CD8-positive, alpha-beta memory T cell (primary cell): ENCODE results near the gene MRPS27. TPM values are rescaled to one million over a fixed set of nuclear protein-coding genes. Genes with fewer than 3 reads are reported as not detected.

ENCODE experiments used
- CTCF ChIA-PET: fragments of 350-600 bp; sonication (Branson Sonifier 250); formaldehyde crosslinking; loops from one replicate; lab custom pipeline; 2021; ENCODE audit warnings: antibody characterized with exemption; lab: Charles Lee
- POLR2A ChIA-PET: fragments of 350-600 bp; sonication (Branson Sonifier 250); formaldehyde crosslinking; loops from one replicate; lab custom pipeline; 2021; ENCODE audit warnings: antibody characterized with exemption; lab: Charles Lee
- DNase-seq, 5 donors: peaks; one replicate each; pipeline versions ENCODE4 v3.0.0 to v3.0.0-alpha.2; 2020 to 2022; ENCODE audit warnings: mixed read lengths in 1 of 5
- H3K27ac ChIP-seq: one replicate; pipeline ENCODE4 v1.7.0; 2013; ENCODE audit warnings: low read depth, mild to moderate bottlenecking, low read length, moderate library complexity
- H3K27me3 ChIP-seq: 2 replicates; pipeline ENCODE4 v1.7.0; 2013; ENCODE audit warnings: low read length, mild to moderate bottlenecking; ENCODE audit not compliant: insufficient read depth, poor library complexity, severe bottlenecking
- H3K36me3 ChIP-seq: 2 replicates; pipeline ENCODE4 v1.7.0; 2013; ENCODE audit warnings: mild to moderate bottlenecking, low read length, moderate library complexity; ENCODE audit not compliant: insufficient read depth
- H3K4me1 ChIP-seq: 2 replicates; pipeline ENCODE4 v1.7.0; 2013; ENCODE audit warnings: mild to moderate bottlenecking, low read length, moderate library complexity; ENCODE audit not compliant: insufficient read depth
- H3K4me3 ChIP-seq: 2 replicates; pipeline ENCODE4 v1.7.0; 2013; ENCODE audit warnings: mild to moderate bottlenecking, low read length
- H3K9me3 ChIP-seq: 2 replicates; pipeline ENCODE4 v1.7.0; 2013; ENCODE audit warnings: mild to moderate bottlenecking, low read length
- H3K27ac Mint-ChIP-seq, 8 donors: one replicate each; pipeline ENCODE4 v1.8.0; 2020 to 2021; ENCODE audit warnings: mixed read lengths in 8 of 8, mild to moderate bottlenecking in 6 of 8, inconsistent platforms in 3 of 8, moderate library complexity in 3 of 8
- H3K27me3 Mint-ChIP-seq, 2 donors: one replicate each; pipeline ENCODE4 v1.8.0; 2020 to 2021; ENCODE audit warnings: mixed read lengths in 2 of 2, mild to moderate bottlenecking in 1 of 2, moderate library complexity in 1 of 2
- H3K36me3 Mint-ChIP-seq, 3 donors: one replicate each; pipeline ENCODE4 v1.8.0; 2020 to 2021; ENCODE audit warnings: mixed read lengths in 3 of 3, inconsistent platforms in 1 of 3, mild to moderate bottlenecking in 1 of 3
- H3K4me1 Mint-ChIP-seq, 3 donors: one replicate each; pipeline ENCODE4 v1.8.0; 2020 to 2021; ENCODE audit warnings: mixed read lengths in 3 of 3, inconsistent platforms in 1 of 3, mild to moderate bottlenecking in 1 of 3
- H3K4me3 Mint-ChIP-seq, 7 donors: one replicate each; pipeline ENCODE4 v1.8.0; 2020 to 2021; ENCODE audit warnings: mixed read lengths in 7 of 7, mild to moderate bottlenecking in 6 of 7, moderate library complexity in 4 of 7, inconsistent platforms in 2 of 7
- H3K9me3 Mint-ChIP-seq, 5 donors: one replicate each; pipeline ENCODE4 v1.8.0; 2020 to 2022; ENCODE audit warnings: mixed read lengths in 5 of 5, mild to moderate bottlenecking in 3 of 5, moderate library complexity in 2 of 5, inconsistent platforms in 1 of 5
- polyA plus RNA-seq: library from polyadenylated mRNA; unstranded; fragments of 300-500 nt; fragmentation: Illumina TruSeq; gene quantifications from one replicate; pipeline ENCODE4 v1.2.3, GENCODE V29; 2021
- total RNA-seq, 2 experiments: library from RNA; stranded (reverse); gene quantifications; one replicate each; pipeline ENCODE4 v1.2.3, GENCODE V29; 2021

Gene MRPS27
- total and polyA plus RNA-seq, 3 experiments from 2014 or later: 35.9 to 91.9 (median 86.9) TPM

- Mint-ChIP-seq H3K4me1 (peaks cover 10 to 34% (median 26%) of the 10 kb centered on the region in 3 donors), H3K27me3 (peaks cover 0 to 2% of the 10 kb centered on the region in 2 donors), H3K9me3 (no peaks in the 10 kb centered on the region), H3K36me3 (peaks cover 0 to 8% (median 5%) of the 10 kb centered on the region in 3 donors), H3K27ac (no peak overlapping the region), H3K4me3 (no peak overlapping the region)
- DNase-seq: no peak
- ChIA-PET POLR2A (interaction anchor here (0.6 kb wide), 1 partner anchor 67 kb away, joined by 3 read pairs; no protein-coding TSS in a partner anchor), CTCF (no interaction called here)
- Histone ChIP-seq H3K27ac (peak overlapping the region; percentile 55), H3K36me3 (no peaks in the 10 kb centered on the region), H3K9me3 (no peaks in the 10 kb centered on the region), H3K27me3 (no peaks in the 10 kb centered on the region), H3K4me1 (peaks cover 7% of the 10 kb centered on the region), H3K4me3 (no peak overlapping the region)
These were observed 71.5 kb downstream of the MRPS27 start for GRCh38 chr5:72248410-72248981.

- H3K9me3 ChIP-seq: no peaks in the 10 kb centered on the region
- H3K27me3 ChIP-seq: no peaks in the 10 kb centered on the region
- peaks cover 0 to 2% of the 10 kb centered on the region in 2 donors for H3K27me3 Mint-ChIP-seq
- peaks cover 7% of the 10 kb centered on the region for H3K4me1 ChIP-seq
- H3K27ac ChIP-seq: no peak overlapping the region
- H3K27ac Mint-ChIP-seq: no peak overlapping the region
- POLR2A ChIA-PET: no interaction called here
- CTCF ChIA-PET: no interaction called here
- peaks cover 10 to 37% (median 26%) of the 10 kb centered on the region in 3 donors for H3K4me1 Mint-ChIP-seq
- H3K9me3 Mint-ChIP-seq: no peaks in the 10 kb centered on the region
- H3K36me3 ChIP-seq: no peaks in the 10 kb centered on the region
- no peak for DNase-seq
- no peak overlapping the region for H3K4me3 ChIP-seq
- H3K4me3 Mint-ChIP-seq: no peak overlapping the region
- peaks cover 0 to 4% (median 3%) of the 10 kb centered on the region in 3 donors for H3K36me3 Mint-ChIP-seq
These were observed 73.0 kb downstream of the MRPS27 start for GRCh38 chr5:72246954-72247442.

GRCh38 chr5:72245951-72246532, 74.0 kb downstream of the MRPS27 start:
- ChIA-PET POLR2A (no interaction called here), CTCF (interaction anchor here (1.6 kb wide), 1 partner anchor 12 kb away, joined by 5 read pairs; no protein-coding TSS in a partner anchor)
- Histone ChIP-seq H3K9me3 (no peaks in the 10 kb centered on the region), H3K4me1 (peaks cover 7% of the 10 kb centered on the region), H3K4me3 (no peak overlapping the region), H3K27me3 (no peaks in the 10 kb centered on the region), H3K27ac (peak overlapping the region; percentile 14), H3K36me3 (no peaks in the 10 kb centered on the region)
- H3K27ac Mint-ChIP-seq: no peak overlapping the region
- H3K4me1 Mint-ChIP-seq: peaks cover 10 to 32% (median 26%) of the 10 kb centered on the region in 3 donors
- DNase-seq: no peak
- H3K4me3 Mint-ChIP-seq: no peak overlapping the region
- no peaks in the 10 kb centered on the region for H3K9me3 Mint-ChIP-seq
- H3K36me3 Mint-ChIP-seq: peaks cover 0 to 10% (median 7%) of the 10 kb centered on the region in 3 donors
- H3K27me3 Mint-ChIP-seq: no peaks in the 10 kb centered on the region

GRCh38 chr5:72245546-72245945, 74.5 kb downstream of the MRPS27 start:
- Histone ChIP-seq H3K27me3 (no peaks in the 10 kb centered on the region), H3K4me1 (peaks cover 7% of the 10 kb centered on the region), H3K9me3 (no peaks in the 10 kb centered on the region), H3K27ac (peak overlapping the region; percentile 14), H3K36me3 (no peaks in the 10 kb centered on the region), H3K4me3 (no peak overlapping the region)
- Mint-ChIP-seq H3K4me3 (no peak overlapping the region), H3K27me3 (no peaks in the 10 kb centered on the region), H3K27ac (peak overlapping the region in 1 of 8 donors; percentile 66), H3K36me3 (peaks cover 0 to 10% (median 7%) of the 10 kb centered on the region in 3 donors), H3K4me1 (peaks cover 10 to 30% (median 26%) of the 10 kb centered on the region in 3 donors), H3K9me3 (no peaks in the 10 kb centered on the region)
- POLR2A ChIA-PET: no interaction called here
- CTCF ChIA-PET: interaction anchor here (1.6 kb wide), 1 partner anchor 11 kb away, joined by 5 read pairs; no protein-coding TSS in a partner anchor
- no peak for DNase-seq

- no peaks in the 10 kb centered on the region for H3K27me3 Mint-ChIP-seq
- no peaks in the 10 kb centered on the region for H3K9me3 ChIP-seq
- H3K27ac Mint-ChIP-seq: peak overlapping the region in 1 of 8 donors; percentile 27
- peaks cover 7% of the 10 kb centered on the region for H3K4me1 ChIP-seq
- H3K4me3 Mint-ChIP-seq: no peak overlapping the region
- H3K9me3 Mint-ChIP-seq: no peaks in the 10 kb centered on the region
- H3K27ac ChIP-seq: no peak overlapping the region
- ChIA-PET CTCF (interaction anchor here (1.6 kb wide), 1 partner anchor 11 kb away, joined by 5 read pairs; no protein-coding TSS in a partner anchor), POLR2A (no interaction called here)
- peaks cover 10 to 30% (median 26%) of the 10 kb centered on the region in 3 donors for H3K4me1 Mint-ChIP-seq
- H3K36me3 Mint-ChIP-seq: peaks cover 0 to 10% (median 6%) of the 10 kb centered on the region in 3 donors
- DNase-seq: no peak
- no peaks in the 10 kb centered on the region for H3K27me3 ChIP-seq
- H3K4me3 ChIP-seq: no peak overlapping the region
- H3K36me3 ChIP-seq: no peaks in the 10 kb centered on the region
These were observed 75.1 kb downstream of the MRPS27 start for GRCh38 chr5:72244862-72245371.

- H3K27ac ChIP-seq: no peak overlapping the region
- H3K36me3 ChIP-seq: no peaks in the 10 kb centered on the region
- H3K9me3 ChIP-seq: no peaks in the 10 kb centered on the region
- no peaks in the 10 kb centered on the region for H3K27me3 ChIP-seq
- H3K4me1 ChIP-seq: peaks cover 7% of the 10 kb centered on the region
- H3K4me3 Mint-ChIP-seq: no peak overlapping the region
- H3K4me3 ChIP-seq: no peak overlapping the region
- CTCF ChIA-PET: no interaction called here
- H3K27ac Mint-ChIP-seq: no peak overlapping the region
- peaks cover 0 to 12% (median 7%) of the 10 kb centered on the region in 3 donors for H3K36me3 Mint-ChIP-seq
- peaks cover 10 to 26% (median 26%) of the 10 kb centered on the region in 3 donors for H3K4me1 Mint-ChIP-seq
- H3K9me3 Mint-ChIP-seq: no peaks in the 10 kb centered on the region
- DNase-seq: no peak
- no peaks in the 10 kb centered on the region for H3K27me3 Mint-ChIP-seq
- POLR2A ChIA-PET: no interaction called here
These were observed 76.3 kb downstream of the MRPS27 start for GRCh38 chr5:72243706-72244105.

- Mint-ChIP-seq H3K27me3 (no peaks in the 10 kb centered on the region), H3K4me3 (no peak overlapping the region), H3K9me3 (no peaks in the 10 kb centered on the region), H3K36me3 (peaks cover 0 to 17% (median 11%) of the 10 kb centered on the region in 3 donors), H3K4me1 (peaks cover 10 to 26% (median 25%) of the 10 kb centered on the region in 3 donors), H3K27ac (peak overlapping the region in 1 of 8 donors; percentile 17)
- no peak overlapping the region for H3K27ac ChIP-seq
- H3K27me3 ChIP-seq: no peaks in the 10 kb centered on the region
- no peaks in the 10 kb centered on the region for H3K9me3 ChIP-seq
- CTCF ChIA-PET: no interaction called here
- DNase-seq: no peak
- POLR2A ChIA-PET: no interaction called here
- H3K4me1 ChIP-seq: peaks cover 7% of the 10 kb centered on the region
- no peaks in the 10 kb centered on the region for H3K36me3 ChIP-seq
- H3K4me3 ChIP-seq: no peak overlapping the region
These were observed 77.1 kb downstream of the MRPS27 start for GRCh38 chr5:72242796-72243475.
